ENCODE data around the gene ADCY2.

Gene ADCY2

GRCh38 chr5:7834982-7835381 lies 439.0 kb downstream of the ADCY2 start:
- DNase-seq (ENCODE audit: low spot score) = no peak

GRCh38 chr5:7837403-7837802 lies 441.5 kb downstream of the ADCY2 start:
- DNase-seq (ENCODE audit: low spot score) = no peak

GRCh38 chr5:7842531-7842930 lies 446.6 kb downstream of the ADCY2 start:
- DNase-seq (ENCODE audit: low spot score) = no peak

GRCh38 chr5:7844901-7845300 lies 449.0 kb downstream of the ADCY2 start:
- DNase-seq (ENCODE audit: low spot score) = no peak

GRCh38 chr5:7845557-7845956 lies 449.6 kb downstream of the ADCY2 start:
- DNase-seq (ENCODE audit: low spot score) = no peak

- DNase-seq (ENCODE audit: low spot score) = no peak
These were observed 450.4 kb downstream of the ADCY2 start for GRCh38 chr5:7846327-7846726.

GRCh38 chr5:7848296-7848695 lies 452.4 kb downstream of the ADCY2 start:
- DNase-seq (ENCODE audit: low spot score) = no peak

GRCh38 chr5:7849681-7850394 lies 453.9 kb downstream of the ADCY2 start:
- DNase-seq (ENCODE audit: low spot score) = no peak

- DNase-seq (ENCODE audit: low spot score) = peak; percentile 91
These were observed 454.7 kb downstream of the ADCY2 start, which contains the start of gene CFAP90 for GRCh38 chr5:7850395-7851239. TSS of gene CFAP90 (minus strand) at chr5:7851133. CDS start at chr5:7851021, 112 bp downstream.

- DNase-seq (ENCODE audit: low spot score) = no peak
These were observed 455.3 kb downstream of the ADCY2 start for GRCh38 chr5:7851240-7851592.

GRCh38 chr5:7851617-7852289 lies 455.8 kb downstream of the ADCY2 start:
- no peak for DNase-seq (ENCODE audit: low spot score)

- no peak for DNase-seq (ENCODE audit: low spot score)
These were observed 456.6 kb downstream of the ADCY2 start for GRCh38 chr5:7852542-7852941.

GRCh38 chr5:7852988-7853387 lies 457.1 kb downstream of the ADCY2 start:
- no peak for DNase-seq (ENCODE audit: low spot score)

- DNase-seq (ENCODE audit: low spot score) = no peak
These were observed 459.7 kb downstream of the ADCY2 start for GRCh38 chr5:7855611-7856010.

GRCh38 chr5:7856855-7857254 lies 460.9 kb downstream of the ADCY2 start:
- peak; percentile 56 for DNase-seq (ENCODE audit: low spot score)

GRCh38 chr5:7857361-7857760 lies 461.4 kb downstream of the ADCY2 start:
- no peak for DNase-seq (ENCODE audit: low spot score)

GRCh38 chr5:7857926-7858632 lies 462.1 kb downstream of the ADCY2 start:
- DNase-seq (ENCODE audit: low spot score) = no peak

- no peak for DNase-seq (ENCODE audit: low spot score)
These were observed 470.3 kb downstream of the ADCY2 start for GRCh38 chr5:7866196-7866595.

GRCh38 chr5:7867260-7867659 lies 471.3 kb downstream of the ADCY2 start:
- DNase-seq (ENCODE audit: low spot score) = no peak

- DNase-seq (ENCODE audit: low spot score) = no peak
These were observed 472.5 kb downstream of the ADCY2 start for GRCh38 chr5:7868427-7868772.

GRCh38 chr5:7868773-7869473 lies 473.0 kb downstream of the ADCY2 start, which contains the start of the genes FASTKD3 and MTRR:
TSS of gene FASTKD3 (minus strand) at chr5:7869031. CDS start at chr5:7868083, 948 bp downstream.
TSS of gene MTRR (plus strand) at chr5:7869148. CDS start at chr5:7870795, 1,647 bp downstream.
- DNase-seq (ENCODE audit: low spot score) = peak; percentile 92
